K562 (cell line): ENCODE measurements around the gene GP1BB. TPM values are rescaled to one million over a fixed set of nuclear protein-coding genes. Genes with fewer than 3 reads are reported as not detected.
A peak's percentile ranks its signal among the peaks of the same experiment; 100 is the strongest.

ENCODE experiments used
- ATF7 ChIP-seq: fragments of 450-650 bp; IDR thresholded peaks from 2 replicates; pipeline ENCODE4 v1.7.1; 2014; ENCODE audit warnings: mild to moderate bottlenecking, moderate library complexity
- CBX5 ChIP-seq: IDR thresholded peaks from 2 replicates; pipeline ENCODE4 v1.6.1; 2014; ENCODE audit warnings: low read depth, borderline replicate concordance
- CEBPZ ChIP-seq: fragments of 150-350 bp; IDR thresholded peaks from 2 replicates; pipeline ENCODE4 v1.6.1; 2014; ENCODE audit warnings: low read depth, mild to moderate bottlenecking, low read length, borderline replicate concordance
- E2F8 ChIP-seq: fragments of 450-650 bp; IDR thresholded peaks from 2 replicates; pipeline ENCODE4 v1.7.1; 2018; ENCODE audit warnings: mild to moderate bottlenecking, low read depth; ENCODE audit not compliant: partially characterized antibody
- EP300 ChIP-seq: IDR thresholded peaks from 2 replicates; pipeline ENCODE4 v1.6.1; 2012; ENCODE audit warnings: low read length, improper control_type of control experiment
- GATAD2A ChIP-seq: fragments of 450-650 bp; IDR thresholded peaks from 2 replicates; pipeline ENCODE4 v1.6.1; 2017
- GTF2F1 ChIP-seq: IDR thresholded peaks from 2 replicates; pipeline ENCODE4 v1.6.1; 2011; ENCODE audit warnings: low read depth, low read length, improper control_type of control experiment
- HDAC1 ChIP-seq, 2 experiments: fragments of 450-650 bp; IDR thresholded peaks; 2 replicates each; pipeline ENCODE4 v1.6.1; 2016 to 2017; ENCODE audit warnings: inconsistent platforms in 1 of 2, mild to moderate bottlenecking in 1 of 2, moderate library complexity in 1 of 2
- SETDB1 ChIP-seq: IDR thresholded peaks from one replicate; pipeline ENCODE4 v1.6.1; 2012; ENCODE audit warnings: low read length, control low read depth, inconsistent platforms
- SMARCA5 ChIP-seq: fragments of 450-650 bp; IDR thresholded peaks from 2 replicates; pipeline ENCODE4 v1.6.1; 2016
- WHSC1 ChIP-seq: IDR thresholded peaks from one replicate; pipeline ENCODE4 v1.6.1; 2012; ENCODE audit warnings: low read length, control low read depth, inconsistent platforms
- ZNF316 ChIP-seq: fragments of 450-650 bp; IDR thresholded peaks from 2 replicates; pipeline ENCODE4 v1.6.1; 2016
- ZNF384 ChIP-seq: IDR thresholded peaks from 2 replicates; pipeline ENCODE4 v1.6.1; 2012; ENCODE audit warnings: low read depth, low read length, improper control_type of control experiment
- polyA plus RNA-seq, 8 experiments: library from polyadenylated mRNA; depleted of rRNA in 4 of 8; stranded (reverse) in 5 of 8; unstranded in 3 of 8; fragments of >200 nt; fragmentation: Nextera tagmentation in 2 of 8; fragmentation: Illumina TruSeq in 1 of 8; extraction: Ambion mirVana in 2 of 8; extraction: Trizol in 1 of 8; gene quantifications; 2 replicates each; pipeline versions ENCODE4 v1.2.1 to v1.2.3, GENCODE V29; 2011 to 2014; ENCODE audit warnings: inconsistent platforms in 1 of 8, missing spikeins in 1 of 8
- total RNA-seq, 7 experiments: library from RNA; depleted of rRNA in 6 of 7; stranded (reverse); fragments of >200 nt in 6 of 7; fragmentation: Illumina TruSeq in 2 of 7; extraction: Trizol in 2 of 7; gene quantifications; 2 replicates each; pipeline versions ENCODE4 v1.2.1 to v1.2.3, GENCODE V29; 2011 to 2021; ENCODE audit warnings: low replicate concordance in 1 of 7

The GP1BB gene
- total and polyA plus RNA-seq, 9 of the 15 experiments (the other 6 are each of a cell fraction or from before 2014, with no cell fraction given) = 0.69 to 162 (median 2.8) TPM

GRCh38 chr22:19722178-19722981, 959 bp upstream of the GP1BB start (continued):
- TF ChIP-seq E2F8 = no peak
- TF ChIP-seq ZNF316 = peak; percentile 44; the same call in 1 of the 2 replicates
- TF ChIP-seq EP300 = peak; percentile 53
- peak; percentile 9; the same call in 1 of the 2 replicates for TF ChIP-seq GATAD2A
- TF ChIP-seq SMARCA5 = no peak
- no peak for TF ChIP-seq CEBPZ
- peak in 1 of 2 experiments; percentile 91; a peak in 2 of 4 replicates for TF ChIP-seq HDAC1 (IDR thresholded peaks at IDR 0.05)
- TF ChIP-seq WHSC1 = peak; percentile 26
- peak; percentile 4 for TF ChIP-seq SETDB1
- no peak for TF ChIP-seq CBX5
- TF ChIP-seq ZNF384 = peak; percentile 11; the same call in 1 of the 2 replicates
- peak; percentile 79; the same call in 1 of the 2 replicates for TF ChIP-seq GTF2F1
- no peak for TF ChIP-seq ATF7
